GM19099 (cell line): ENCODE data around the gene EPB41L1.

ENCODE experiments used
- POLR2A ChIP-seq: IDR thresholded peaks from 3 replicates; pipeline ENCODE4 v1.6.1; 2011; ENCODE audit warnings: low read depth; ENCODE audit not compliant: insufficient read length; ENCODE audit errors: extremely low read depth

EPB41L1 gene

DNA sequence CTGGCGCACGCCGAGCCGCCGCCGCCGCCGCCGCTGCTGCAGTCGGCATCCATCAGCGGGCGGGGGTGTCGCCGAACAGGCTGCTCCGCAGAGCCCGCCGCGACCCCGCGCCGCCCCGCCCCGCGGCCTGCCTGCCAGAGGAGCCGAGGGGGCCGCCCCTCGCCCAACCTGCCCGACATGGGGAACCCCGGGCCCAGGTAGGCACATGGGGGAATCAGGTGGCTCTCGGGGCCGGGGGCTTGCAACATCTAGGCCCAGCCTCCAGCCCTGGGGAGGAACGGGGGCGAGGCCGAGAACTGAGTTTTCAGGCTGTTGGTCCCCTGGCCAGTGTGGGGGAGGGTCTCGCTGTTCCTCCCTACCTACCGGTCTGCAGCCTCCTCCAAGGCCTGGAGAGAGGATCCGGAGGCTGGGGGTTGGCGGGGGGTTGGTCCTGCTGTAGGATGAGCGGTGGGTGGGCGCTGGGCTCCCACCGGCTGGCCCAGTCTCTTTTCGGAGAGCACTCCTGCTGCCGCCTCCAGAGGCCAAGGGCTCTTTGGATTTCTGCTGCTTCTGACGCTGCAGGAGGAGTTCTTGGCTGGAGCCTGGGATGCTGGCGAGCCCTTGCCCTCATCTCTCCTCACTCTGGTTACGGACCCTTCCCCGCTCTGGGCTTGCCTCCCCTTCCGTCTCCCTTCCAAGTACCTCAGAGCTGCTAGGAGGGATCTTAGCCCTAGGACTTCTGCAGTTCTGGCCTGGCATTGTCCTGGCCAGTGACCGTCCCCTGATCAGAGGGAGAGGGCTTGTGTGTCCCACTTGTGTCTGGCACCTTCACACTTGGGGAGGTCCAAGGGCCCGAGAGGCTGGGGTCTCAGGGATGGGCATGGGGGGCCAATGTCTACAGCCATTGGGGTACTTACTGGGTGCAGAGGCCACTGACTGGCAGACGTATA is at the start of gene EPB41L1:
Gene EPB41L1 (plus strand): TSS at position 41 of the 929 bp plus-strand sequence. CDS start 19,038 bp downstream, outside the sequence.
- no peak for TF ChIP-seq POLR2A

GRCh38 chr20:36104856-36105255 is 49.7 kb upstream of the EPB41L1 start:
- no peak for TF ChIP-seq POLR2A

DNA sequence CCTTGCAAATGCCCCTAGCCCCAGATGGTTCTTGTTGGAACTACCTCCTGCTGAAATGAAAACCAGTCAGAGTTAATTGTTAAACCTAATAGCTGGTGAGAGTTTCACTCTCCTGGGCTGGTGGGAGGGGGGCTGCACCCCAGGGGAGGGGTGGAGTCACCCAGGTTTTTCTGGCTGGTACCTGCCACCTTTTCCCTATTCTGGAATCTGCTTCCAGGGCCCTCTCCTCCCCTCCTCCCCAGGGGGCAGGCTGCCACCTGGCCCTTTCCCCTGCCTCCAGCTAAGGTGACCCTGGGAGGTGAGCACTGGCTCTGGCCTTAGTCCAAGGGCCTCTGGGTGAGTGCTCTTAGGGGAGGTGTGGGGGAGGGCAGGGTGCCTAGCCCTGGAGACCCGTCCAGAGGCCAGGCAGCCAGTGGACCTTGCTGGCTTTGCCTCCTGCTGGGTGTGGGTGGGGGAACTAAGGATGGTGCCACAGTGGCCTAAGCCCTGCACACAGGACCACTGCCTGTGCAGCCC is 48.8 kb upstream of the EPB41L1 start:
- no peak for TF ChIP-seq POLR2A

DNA sequence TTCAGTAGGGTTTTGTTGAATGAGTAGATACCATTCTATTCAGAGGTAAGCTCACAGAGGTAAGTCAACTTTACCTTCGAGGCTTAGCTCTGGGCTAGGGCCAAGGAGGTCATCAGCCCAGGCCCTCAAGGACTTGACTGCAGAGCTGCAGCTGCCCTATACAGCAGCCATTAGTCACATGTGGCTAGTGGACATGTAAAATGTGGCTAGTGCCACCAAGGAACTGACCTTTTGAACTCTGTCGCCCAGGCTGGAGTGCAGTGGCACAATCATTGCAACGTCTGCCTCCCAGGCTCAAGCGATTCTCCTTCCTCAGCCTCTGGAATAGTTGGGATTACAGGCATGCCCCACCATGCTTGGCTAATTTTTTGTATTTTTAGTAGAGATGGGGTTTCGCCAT is 47.9 kb upstream of the EPB41L1 start:
- TF ChIP-seq POLR2A = no peak

GRCh38 chr20:36107881-36108280 is 46.7 kb upstream of the EPB41L1 start:
- TF ChIP-seq POLR2A = no peak

DNA sequence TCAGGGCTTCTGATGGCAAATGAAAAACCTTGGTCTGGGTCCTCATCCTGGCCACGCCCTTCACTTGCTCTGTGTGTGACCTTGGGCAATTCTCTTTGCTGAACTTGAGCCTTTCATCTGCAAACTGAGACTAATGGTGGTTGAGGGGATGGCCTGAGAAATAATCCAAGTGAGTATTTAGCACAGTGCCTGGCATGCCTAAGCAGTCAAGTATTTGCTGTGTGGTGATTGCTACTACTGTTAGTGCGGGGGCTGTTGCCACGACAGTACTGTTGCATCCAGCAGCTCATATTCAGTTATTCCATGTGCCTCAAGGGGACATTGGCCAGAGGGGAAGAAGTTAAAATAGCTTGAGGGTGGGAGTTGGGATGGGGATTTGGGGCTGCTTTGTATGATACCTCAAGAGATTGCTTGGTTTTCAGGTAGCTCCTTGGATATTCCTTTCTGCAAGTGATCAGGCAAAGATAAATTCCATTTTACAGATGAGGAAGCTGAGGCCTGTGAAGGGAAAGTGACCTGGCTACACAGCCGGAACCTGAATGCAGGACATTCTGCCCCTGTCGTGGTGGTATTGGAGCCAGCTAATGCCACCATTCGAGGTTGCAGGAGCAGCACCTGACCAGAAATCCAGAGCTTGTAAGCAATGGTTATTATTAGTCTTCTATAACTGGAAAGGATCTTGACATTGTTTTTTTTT is 45.1 kb upstream of the EPB41L1 start:
- no peak for TF ChIP-seq POLR2A

DNA sequence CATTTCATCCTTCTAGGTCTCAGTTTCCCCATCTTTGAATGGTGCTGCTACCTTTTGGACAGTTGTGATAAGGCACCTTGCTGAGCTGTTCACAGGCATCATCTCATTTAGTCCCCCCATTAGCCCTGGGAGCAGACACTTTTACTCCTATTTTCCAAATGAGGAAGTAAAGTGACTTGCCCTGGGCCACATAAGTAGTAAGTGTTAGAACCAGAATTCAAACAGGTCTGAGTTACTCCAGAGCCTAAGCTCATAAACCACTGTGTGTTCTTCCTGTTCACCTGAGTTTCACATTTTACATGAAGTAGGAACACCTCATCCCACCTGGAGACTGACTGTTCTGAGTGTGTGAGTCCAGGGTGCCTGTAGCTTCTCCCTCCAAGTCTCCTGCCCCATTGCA is 43.5 kb upstream of the EPB41L1 start:
- TF ChIP-seq POLR2A = no peak

DNA sequence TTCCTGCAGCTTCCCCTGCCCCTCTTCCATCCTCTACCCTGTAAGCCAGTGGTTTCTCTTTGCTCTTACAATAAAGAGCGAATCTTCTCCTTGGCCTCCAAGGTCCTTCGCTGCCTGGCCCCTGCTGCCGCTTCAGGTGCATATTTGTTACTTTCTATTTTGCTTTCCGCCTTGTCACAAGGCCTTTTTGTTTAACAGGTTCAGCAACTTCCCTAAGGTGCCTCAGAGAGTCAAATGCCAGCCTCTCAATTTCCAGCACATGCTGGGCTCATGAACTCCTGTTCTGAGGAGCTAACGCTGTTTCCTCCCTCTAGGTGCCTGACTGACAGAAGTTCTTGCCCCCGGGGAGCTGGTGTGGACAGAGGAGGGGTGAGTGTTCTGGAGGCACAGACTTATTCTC is 42.4 kb upstream of the EPB41L1 start:
- no peak for TF ChIP-seq POLR2A

GRCh38 chr20:36113036-36113435 is 41.5 kb upstream of the EPB41L1 start:
- no peak for TF ChIP-seq POLR2A

DNA sequence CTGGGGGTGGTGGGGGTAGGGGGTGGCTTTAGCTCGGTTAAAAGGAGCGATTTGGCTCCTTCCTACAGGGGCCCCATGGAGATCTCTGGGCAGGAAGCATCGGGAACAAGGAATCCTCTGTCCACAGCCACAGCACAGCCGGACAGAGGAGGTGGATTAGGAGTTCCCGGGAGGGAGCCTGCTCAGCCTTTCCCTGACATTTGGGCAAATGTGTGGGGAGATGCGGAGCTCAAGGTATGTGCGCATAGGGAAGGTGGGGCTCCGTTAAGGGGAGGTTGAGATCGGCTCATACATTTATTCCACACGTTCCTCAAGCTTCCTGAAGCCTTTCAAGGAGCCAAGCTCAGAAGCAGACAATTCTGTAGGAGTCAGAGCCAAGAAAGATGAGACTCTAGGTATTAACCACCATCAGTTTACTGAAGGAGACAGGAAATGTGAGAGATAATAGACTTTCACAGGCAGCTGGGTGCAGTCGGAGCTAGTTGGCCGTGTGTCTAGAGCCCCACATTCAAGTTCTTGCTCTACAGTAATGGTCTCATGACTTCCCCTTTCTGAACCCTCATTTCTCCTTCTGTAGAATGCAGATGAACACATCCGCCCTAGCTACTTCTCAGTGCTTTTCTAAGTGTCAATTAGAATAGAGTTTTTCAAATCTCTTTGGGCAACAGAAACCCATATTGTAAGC is 40.8 kb upstream of the EPB41L1 start:
- TF ChIP-seq POLR2A = no peak

GRCh38 chr20:36114707-36115106 is 39.8 kb upstream of the EPB41L1 start:
- TF ChIP-seq POLR2A = no peak

GRCh38 chr20:36115925-36116324 is 38.6 kb upstream of the EPB41L1 start:
- no peak for TF ChIP-seq POLR2A

DNA sequence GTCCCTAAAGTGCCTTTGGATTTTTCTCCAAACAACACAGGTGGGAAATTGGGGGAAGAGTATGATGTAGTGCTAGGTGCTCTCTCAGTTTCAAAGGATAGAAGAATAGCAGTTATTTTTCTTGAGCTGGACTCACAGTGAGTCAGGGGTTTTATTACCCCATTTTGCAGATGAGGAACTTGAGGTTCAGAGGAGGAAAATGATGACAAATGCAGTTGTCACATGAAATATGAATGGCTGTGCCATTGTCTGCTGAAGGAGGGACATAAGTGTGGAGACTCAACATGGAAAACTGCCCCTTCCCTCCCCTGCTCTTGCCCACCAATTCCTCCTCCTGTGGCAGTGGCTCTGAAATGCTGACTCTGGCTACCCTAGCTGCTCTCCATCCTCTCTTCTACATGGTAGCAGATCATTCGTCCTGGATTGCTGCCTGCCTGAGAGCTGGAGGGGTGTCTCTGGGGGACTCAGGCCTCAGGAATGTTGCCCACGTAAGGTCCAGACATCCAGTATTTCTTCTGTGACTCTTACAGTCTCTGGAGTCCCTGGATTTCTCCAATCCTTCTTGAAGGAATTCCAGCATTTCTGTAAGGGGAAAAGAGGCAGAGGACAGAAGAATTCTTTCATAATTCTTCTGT is 37.6 kb upstream of the EPB41L1 start:
- no peak for TF ChIP-seq POLR2A

- TF ChIP-seq POLR2A = no peak
These were observed 36.9 kb upstream of the EPB41L1 start for GRCh38 chr20:36117638-36118037.

DNA sequence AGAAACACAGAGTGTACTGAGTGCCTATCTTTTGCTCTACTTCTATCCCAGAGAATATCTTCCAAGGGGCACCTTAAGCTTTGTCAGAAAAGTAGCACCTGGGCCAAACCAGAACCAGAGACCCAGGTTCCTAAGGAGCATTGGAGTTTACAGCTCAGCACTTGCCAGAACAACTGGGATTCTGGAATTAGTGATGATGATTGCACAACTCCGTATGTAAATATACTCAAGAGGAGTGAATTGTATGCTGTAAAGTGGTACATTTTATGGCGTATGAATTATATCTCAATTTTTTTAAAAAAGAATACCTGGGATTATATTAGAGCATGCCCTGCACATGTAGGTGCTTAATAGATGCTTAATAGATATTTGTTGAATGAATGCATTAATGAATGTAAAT is 36.2 kb upstream of the EPB41L1 start:
- no peak for TF ChIP-seq POLR2A
